ENCODE data around the gene DOCK6. TPM values are rescaled to one million over a fixed set of nuclear protein-coding genes. Genes with fewer than 3 reads are reported as not detected.
"Not testable (repeated sequence)": the region's sequence is repeated elsewhere in the genome, so short reads cannot be mapped to it uniquely, and the experiment has no call there.

DOCK6 gene
- total RNA-seq, 2 donors from 2014 or later, result 93.8 to 111 TPM

GRCh38 chr19:11179716-11180297, 82.5 kb downstream of the DOCK6 start:
- H3K4me3 ChIP-seq (ENCODE audit: low read length), result no peak overlapping the region
- no peak for DNase-seq
- peaks cover 20% of the 10 kb centered on the region for H3K36me3 ChIP-seq (ENCODE audit: control insufficient read depth, insufficient read depth, low read length)
- H3K4me1 ChIP-seq (ENCODE audit: control insufficient read depth, insufficient read depth, low read length), result no peaks in the 10 kb centered on the region
- WGBS, 2 experiments (ENCODE audit: insufficient coverage in 1 of 2, insufficient read length in 1 of 2), result 93 to 100% methylated on average over 6 to 11 of the region's 11 CpGs
- Mint-ChIP-seq H3K4me1 (no peaks in the 10 kb centered on the region), H3K4me3 (no peak overlapping the region), H3K9me3 (no peaks in the 10 kb centered on the region), H3K27ac (no peak overlapping the region), H3K27me3 (ENCODE audit: insufficient read depth) (no peaks in the 10 kb centered on the region), H3K36me3 (ENCODE audit: low read depth) (peaks cover 50% of the 10 kb centered on the region)
- no peak overlapping the region for H3K27ac ChIP-seq (ENCODE audit: low read depth, low read length)
- no peak overlapping the region for H3K9ac ChIP-seq (ENCODE audit: extremely low read depth, low read length, poor library complexity, severe bottlenecking)
- TF ChIP-seq, protein P1, sequence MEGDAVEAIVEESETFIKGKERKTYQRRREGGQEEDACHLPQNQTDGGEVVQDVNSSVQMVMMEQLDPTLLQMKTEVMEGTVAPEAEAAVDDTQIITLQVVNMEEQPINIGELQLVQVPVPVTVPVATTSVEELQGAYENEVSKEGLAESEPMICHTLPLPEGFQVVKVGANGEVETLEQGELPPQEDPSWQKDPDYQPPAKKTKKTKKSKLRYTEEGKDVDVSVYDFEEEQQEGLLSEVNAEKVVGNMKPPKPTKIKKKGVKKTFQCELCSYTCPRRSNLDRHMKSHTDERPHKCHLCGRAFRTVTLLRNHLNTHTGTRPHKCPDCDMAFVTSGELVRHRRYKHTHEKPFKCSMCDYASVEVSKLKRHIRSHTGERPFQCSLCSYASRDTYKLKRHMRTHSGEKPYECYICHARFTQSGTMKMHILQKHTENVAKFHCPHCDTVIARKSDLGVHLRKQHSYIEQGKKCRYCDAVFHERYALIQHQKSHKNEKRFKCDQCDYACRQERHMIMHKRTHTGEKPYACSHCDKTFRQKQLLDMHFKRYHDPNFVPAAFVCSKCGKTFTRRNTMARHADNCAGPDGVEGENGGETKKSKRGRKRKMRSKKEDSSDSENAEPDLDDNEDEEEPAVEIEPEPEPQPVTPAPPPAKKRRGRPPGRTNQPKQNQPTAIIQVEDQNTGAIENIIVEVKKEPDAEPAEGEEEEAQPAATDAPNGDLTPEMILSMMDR (conservative IDR thresholded peaks at IDR 0.05), result no peak
- peaks cover 5% of the 10 kb centered on the region for H3K9me3 ChIP-seq (ENCODE audit: control insufficient read depth, low read length)
- H3K27me3 ChIP-seq (ENCODE audit: control insufficient read depth, insufficient read depth, low read length, poor library complexity, severe bottlenecking), result no peaks in the 10 kb centered on the region

DNA sequence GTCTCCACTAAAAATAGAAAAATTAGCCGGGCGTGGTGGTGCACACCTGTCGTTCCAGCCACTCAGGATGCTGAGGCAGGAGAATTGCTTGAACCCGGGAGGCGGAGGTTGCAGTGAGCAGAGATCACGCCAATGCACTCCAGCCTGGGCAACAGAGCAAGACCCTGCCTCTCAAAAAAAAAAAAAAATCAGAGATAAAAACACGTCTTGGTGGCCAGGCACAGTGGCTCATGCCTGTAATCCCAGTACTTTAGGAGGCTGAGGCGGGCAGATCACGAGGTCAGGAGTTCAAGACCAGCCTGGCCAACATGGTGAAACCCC, 83.2 kb downstream of the DOCK6 start:
- H3K9me3 ChIP-seq (ENCODE audit: control insufficient read depth, low read length); H3K4me3 ChIP-seq (ENCODE audit: low read length); H3K4me1 ChIP-seq (ENCODE audit: control insufficient read depth, insufficient read depth, low read length); H3K27ac ChIP-seq (ENCODE audit: low read depth, low read length); H3K27me3 Mint-ChIP-seq (ENCODE audit: insufficient read depth); H3K27me3 ChIP-seq (ENCODE audit: control insufficient read depth, insufficient read depth, low read length, poor library complexity, severe bottlenecking); H3K9me3 Mint-ChIP-seq; H3K4me3 Mint-ChIP-seq; DNase-seq; H3K9ac ChIP-seq (ENCODE audit: extremely low read depth, low read length, poor library complexity, severe bottlenecking); H3K27ac Mint-ChIP-seq; H3K4me1 Mint-ChIP-seq: not testable (repeated sequence)
- H3K36me3 Mint-ChIP-seq (ENCODE audit: low read depth), result peaks cover 54% of the 10 kb centered on the region
- 88 to 94% methylated on average over 7 to 8 of the region's 9 CpGs for WGBS, 2 experiments (ENCODE audit: insufficient coverage in 1 of 2, insufficient read length in 1 of 2)
- H3K36me3 ChIP-seq (ENCODE audit: control insufficient read depth, insufficient read depth, low read length), result peaks cover 27% of the 10 kb centered on the region

DNA sequence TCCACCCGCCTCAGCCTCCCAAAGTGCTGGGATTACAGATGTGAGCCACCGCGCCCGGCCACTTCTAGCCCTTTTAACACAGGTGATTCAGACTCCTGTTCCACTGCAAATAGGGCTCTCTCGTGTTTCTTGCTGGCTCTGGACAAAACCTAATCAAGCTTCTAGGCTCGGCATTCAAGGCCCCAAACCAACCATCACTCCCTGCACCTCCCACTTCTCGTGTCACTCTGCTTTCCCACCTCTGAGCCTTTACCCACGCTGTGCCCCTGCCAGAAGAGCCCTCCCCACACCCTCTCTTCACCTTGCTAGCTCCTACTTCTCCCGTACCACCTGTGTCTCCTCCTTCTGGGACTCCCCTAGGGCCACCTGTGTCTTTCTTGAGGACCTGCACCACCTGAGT, 84.7 kb downstream of the DOCK6 start:
- H3K36me3 Mint-ChIP-seq (ENCODE audit: low read depth), result peaks cover 59% of the 10 kb centered on the region
- Histone ChIP-seq H3K27me3 (ENCODE audit: control insufficient read depth, insufficient read depth, low read length, poor library complexity, severe bottlenecking) (no peaks in the 10 kb centered on the region), H3K9ac (ENCODE audit: extremely low read depth, low read length, poor library complexity, severe bottlenecking) (no peak overlapping the region)

More for the DNA sequence above, 84.7 kb downstream of the DOCK6 start:
- Mint-ChIP-seq H3K27ac (no peak overlapping the region), H3K27me3 (ENCODE audit: insufficient read depth) (no peaks in the 10 kb centered on the region), H3K9me3 (no peaks in the 10 kb centered on the region), H3K4me3 (no peak overlapping the region), H3K4me1 (no peaks in the 10 kb centered on the region)
- Histone ChIP-seq H3K27ac (ENCODE audit: low read depth, low read length) (no peak overlapping the region), H3K4me1 (ENCODE audit: control insufficient read depth, insufficient read depth, low read length) (no peaks in the 10 kb centered on the region), H3K36me3 (ENCODE audit: control insufficient read depth, insufficient read depth, low read length) (peaks cover 31% of the 10 kb centered on the region), H3K9me3 (ENCODE audit: control insufficient read depth, low read length) (no peaks in the 10 kb centered on the region), H3K4me3 (ENCODE audit: low read length) (no peak overlapping the region)
- 90 to 94% methylated on average over 9 of the region's 9 CpGs for WGBS, 2 experiments (ENCODE audit: insufficient coverage in 1 of 2, insufficient read length in 1 of 2)
- TF ChIP-seq, protein P1 (conservative IDR thresholded peaks at IDR 0.05), result no peak
- DNase-seq, result no peak

Measured in endodermal cell (in vitro differentiated cells).